ENCODE measurements around the gene DCBLD2.

The DCBLD2 gene

DNA sequence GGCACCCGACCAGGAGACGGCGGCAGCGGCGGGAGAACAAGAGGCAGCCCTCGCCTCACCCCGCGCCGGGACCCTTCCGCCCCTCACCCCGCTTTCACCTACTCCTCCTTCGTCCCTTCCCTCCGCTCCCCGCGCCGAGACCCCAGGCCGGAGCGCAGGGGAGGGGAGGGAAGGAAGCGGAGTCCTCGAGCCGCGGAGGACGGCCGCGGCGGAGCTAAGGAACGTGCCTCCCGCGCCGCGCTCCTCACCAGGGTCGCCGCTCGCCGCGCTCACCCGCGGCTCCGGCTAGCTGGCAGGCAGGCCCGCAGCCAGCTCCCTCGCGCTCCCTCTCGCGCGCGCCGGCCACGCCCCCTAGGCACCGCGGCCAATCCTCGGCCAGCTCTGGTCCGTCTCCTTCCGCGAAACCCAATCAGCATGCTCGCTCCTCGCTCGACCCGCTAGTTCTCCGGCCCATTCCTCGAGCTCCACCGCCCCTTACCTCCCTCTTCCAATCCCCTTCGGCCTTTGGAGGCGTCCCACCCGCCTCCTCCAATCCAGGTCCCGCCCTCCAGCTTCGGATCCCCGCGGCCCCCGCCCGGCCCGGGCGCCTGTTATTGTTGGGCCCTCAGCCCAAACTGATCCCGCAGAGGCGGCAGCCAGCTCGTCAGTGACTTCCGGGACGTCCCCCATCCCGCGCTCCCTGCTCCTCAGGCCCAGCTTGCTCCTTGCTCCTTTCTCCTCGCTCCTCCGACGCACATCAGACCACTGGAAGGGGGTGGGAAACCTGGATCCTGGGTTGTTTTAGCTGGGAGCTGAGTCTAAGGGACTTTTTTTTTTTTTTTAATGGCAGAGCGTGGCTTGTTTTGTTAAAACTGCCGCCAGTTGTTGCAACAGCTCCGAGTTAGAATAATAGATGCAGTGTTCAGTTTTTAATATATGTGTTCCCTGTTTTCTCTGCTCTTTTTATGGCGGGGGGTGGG lies at the start of gene DCBLD2:
DCBLD2 (minus strand) TSS at position 304 of the 959 bp plus-strand sequence. CDS start 369 bp downstream, outside the sequence.
- DNase-seq, result peak; percentile 91

GRCh38 chr3:98945666-98946065 lies 44.2 kb upstream of the DCBLD2 start:
- DNase-seq, result no peak

DNA sequence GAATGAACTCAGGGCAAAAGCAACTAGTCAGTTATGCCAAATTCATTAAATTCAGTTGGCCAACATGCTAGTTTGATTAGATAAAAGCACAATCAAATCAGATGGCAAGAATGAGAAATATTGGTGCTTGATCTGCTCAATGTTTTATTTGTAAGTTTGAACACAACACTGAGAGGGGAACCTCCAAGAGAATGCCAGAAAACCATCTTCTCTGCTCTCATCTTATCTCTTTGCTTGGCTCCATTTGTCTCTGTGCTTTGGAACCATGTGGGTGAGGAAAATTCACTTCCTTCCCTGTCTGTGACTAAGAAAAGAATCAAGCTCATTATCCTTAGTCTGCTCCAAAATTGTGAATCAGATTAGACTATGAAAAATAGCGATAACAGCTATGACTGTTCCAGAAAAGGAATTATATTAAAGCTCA lies 43.6 kb upstream of the DCBLD2 start:
- no peak for DNase-seq

DNA sequence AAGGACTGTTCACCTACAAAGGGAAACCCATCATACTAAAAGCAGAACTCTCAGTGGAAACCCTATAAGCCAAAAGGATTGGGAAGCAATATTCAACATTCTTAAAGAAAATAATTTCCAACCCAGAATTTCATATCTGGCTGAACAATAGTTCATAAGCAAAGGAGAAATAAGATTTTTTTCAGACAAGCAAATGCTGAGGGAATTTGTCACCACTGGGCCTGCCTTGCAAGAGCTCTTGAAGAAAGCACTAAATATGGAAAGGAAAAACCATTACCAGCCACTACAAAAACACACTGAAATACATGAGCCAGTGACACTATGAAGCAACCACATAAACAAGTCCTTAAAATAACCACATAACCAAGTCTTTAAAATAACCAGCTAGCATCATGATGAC lies 28.9 kb upstream of the DCBLD2 start:
- no peak for DNase-seq

GRCh38 chr3:98921957-98922356 lies 20.5 kb upstream of the DCBLD2 start:
- no peak for DNase-seq

GRCh38 chr3:98920166-98920565 lies 18.7 kb upstream of the DCBLD2 start:
- no peak for DNase-seq

DNA sequence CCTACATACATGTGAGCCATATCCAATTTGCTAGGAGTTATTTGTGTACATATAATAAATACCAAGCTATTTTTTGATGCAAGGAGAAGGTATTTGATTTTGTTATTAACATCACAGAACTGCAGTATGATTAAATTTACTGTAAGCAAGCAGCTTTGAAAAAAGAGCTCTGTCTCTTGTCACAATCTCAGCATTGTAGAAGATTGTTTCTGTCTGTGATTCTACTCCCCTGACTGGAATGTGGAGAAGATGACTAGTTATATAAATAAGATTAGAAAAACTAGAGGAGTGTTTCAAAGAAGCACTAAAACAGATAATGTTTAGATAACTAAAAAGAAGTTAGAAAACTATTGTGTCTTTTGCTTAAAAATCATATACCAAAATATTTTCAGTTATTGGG lies 17.1 kb upstream of the DCBLD2 start:
- no peak for DNase-seq

- DNase-seq, result no peak
Measured at GRCh38 chr3:98917608-98918007, 16.1 kb upstream of the DCBLD2 start.

GRCh38 chr3:98914210-98915080 lies 12.9 kb upstream of the DCBLD2 start:
- DNase-seq, result no peak

GRCh38 chr3:98912448-98912847 lies 11.0 kb upstream of the DCBLD2 start:
- no peak for DNase-seq

DNA sequence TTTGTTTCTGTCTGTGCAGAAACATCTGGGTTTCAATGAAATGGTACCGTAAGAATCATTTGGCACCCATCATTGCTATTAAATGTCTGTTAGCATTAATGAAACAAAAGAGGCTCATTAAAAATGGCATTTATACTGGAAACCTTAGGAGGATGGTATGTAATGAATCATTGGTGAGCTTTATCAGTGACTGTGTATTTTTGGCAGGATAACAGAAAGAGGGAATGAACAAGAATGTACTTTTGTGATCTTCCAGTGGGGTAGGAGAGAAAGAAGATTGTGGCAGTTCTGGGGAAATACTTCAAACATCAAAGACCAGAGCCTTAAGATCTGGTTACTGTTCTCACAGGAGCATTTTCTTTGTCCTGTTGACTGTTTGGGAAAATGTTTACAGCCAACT lies 4.7 kb upstream of the DCBLD2 start:
- no peak for DNase-seq

DNA sequence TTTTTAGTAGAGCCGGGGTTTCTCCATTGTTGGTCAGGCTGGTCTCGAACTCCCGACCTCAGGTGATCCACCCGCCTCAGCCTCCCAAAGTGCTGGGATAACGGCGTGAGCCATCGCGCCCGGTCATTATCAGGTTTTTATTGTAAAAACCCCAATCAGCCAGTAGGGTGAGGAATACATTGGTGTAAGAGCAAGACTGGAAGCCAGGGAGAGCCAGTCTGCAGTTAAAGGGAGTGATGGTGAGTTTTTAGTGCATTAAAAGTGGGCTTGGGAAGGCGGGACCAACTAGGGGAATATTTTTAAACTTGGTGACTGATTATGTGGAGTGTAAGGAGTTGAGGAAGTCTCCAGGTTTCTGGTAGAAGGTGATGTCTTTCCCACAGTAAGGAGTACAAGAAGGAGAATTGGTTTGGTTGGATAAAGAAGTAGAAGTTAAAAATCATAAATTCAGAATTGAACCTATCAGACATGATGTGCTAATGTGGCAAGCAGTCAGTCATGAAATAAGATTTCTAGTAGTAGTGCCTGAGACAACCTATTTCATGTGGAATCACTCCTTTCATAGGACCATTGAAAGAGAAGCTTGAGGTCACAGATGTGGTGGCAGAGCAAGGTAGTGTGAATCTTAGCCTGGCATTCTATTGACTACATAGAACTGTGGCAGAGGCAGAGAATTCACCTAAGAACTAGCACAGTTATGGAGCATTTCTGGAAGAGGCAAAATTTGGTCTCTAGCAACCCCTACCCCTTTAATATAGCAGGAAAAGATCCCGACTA lies 2.4 kb upstream of the DCBLD2 start:
- no peak for DNase-seq

- no peak for DNase-seq
Measured at GRCh38 chr3:98903099-98903498, 1.6 kb upstream of the DCBLD2 start.

- DNase-seq, result no peak
Measured at GRCh38 chr3:98902351-98902740, 851 bp upstream of the DCBLD2 start.

DNA sequence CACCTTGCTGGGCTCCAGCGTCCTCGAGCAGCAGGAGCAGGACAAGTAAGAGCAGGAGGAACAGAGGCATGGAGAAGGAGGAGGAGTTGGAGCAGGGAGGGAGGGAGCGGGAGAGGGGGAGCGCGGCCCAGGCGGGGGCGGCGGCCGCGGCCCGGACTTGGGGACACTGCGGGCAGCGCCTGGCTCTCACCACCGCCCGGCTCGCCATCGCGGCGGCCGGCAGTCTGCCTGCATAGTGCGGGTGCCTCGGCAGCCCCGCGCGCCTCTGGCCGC lies 440 bp downstream of the DCBLD2 start:
- no peak for DNase-seq

GRCh38 chr3:98900265-98901118 lies 1.0 kb downstream of the DCBLD2 start:
- peak; percentile 10 for DNase-seq

GRCh38 chr3:98897701-98898100 lies 3.8 kb downstream of the DCBLD2 start:
- no peak for DNase-seq

- no peak for DNase-seq
Measured at GRCh38 chr3:98894791-98895576, 6.5 kb downstream of the DCBLD2 start.

DNA sequence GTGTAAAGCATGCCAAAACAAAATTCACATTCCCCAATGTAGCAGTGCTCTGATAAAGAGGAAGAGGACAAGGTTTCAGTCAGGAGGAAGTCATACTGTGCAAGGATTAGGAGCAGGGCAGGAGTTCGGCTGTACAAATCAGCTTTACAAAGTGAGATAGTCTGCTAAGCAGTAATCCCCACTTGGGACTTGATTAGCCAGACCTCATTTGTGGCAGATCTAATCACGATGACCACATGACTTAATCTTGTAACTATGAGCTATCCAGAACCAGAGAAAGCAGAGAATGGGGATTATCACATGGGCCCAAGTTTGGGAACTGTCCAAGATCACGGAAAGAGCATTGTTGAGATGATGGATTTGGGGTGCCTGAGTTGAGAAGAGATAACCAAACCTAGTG lies 7.8 kb downstream of the DCBLD2 start:
- DNase-seq, result no peak

DNA sequence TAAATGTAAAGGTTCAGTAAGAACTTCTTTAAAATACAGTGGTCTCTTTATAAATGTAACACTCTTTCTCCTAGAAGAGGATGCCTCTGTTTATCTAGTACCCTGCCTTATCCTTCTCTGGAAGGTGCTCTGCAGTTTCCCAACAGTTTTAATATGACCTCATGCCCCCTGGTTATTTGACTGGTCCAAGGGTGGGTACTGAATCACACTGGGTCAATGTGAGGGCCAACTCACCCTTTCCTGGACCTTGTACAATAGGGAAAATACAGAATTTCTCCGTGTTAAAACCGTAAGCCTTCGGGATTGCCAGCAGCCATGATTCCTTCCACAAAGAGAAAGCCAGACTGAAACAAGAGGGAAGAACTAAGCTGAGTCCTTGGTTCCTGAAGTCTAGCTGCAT lies 9.2 kb downstream of the DCBLD2 start:
- no peak for DNase-seq

Data from stimulated activated CD4-positive, alpha-beta T cell treated with anti-CD3 and anti-CD28 coated beads, Interleukin-12 subunit alpha, Interleukin-12 subunit beta, amount 100 ng/mL, for 4 hours (primary cell).